GM18520 (cell line): ENCODE results near the gene CD28.
A peak's percentile ranks its signal among the peaks of the same experiment; 100 is the strongest.
"Not testable (repeated sequence)": the region's sequence is repeated elsewhere in the genome, so short reads cannot be mapped to it uniquely, and the experiment has no call there.

ENCODE experiments used
- ATAC-seq: cut with Tn5 transposase; IDR thresholded peaks from one replicate; pipeline ENCODE4 v1.9.1; 2021; ENCODE audit not compliant: unreplicated experiment

CD28 gene

DNA sequence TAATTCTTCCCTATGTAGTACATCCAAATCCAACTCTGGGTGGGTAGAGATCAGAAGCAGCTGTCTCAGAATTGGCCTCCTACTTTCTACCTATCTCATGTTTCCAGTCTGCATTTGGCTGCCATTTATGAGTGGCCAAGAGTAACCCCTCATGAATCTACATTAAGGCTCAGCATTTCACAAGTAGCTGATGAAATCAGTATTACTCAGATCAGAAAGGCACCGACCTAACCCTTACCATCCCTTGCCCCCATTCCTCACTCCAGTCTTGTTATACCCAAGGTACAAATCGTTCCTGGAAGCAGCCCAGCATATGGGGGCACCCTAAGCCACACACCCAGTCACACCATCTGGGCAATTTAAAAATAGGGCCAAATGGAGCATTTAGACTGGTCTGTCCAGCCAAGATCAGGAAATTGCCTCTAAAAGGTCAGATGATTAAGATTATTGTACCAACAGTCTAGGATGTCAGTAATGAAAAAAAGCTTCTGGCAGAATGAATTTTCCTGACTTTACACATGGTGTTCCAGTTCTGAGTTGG, 37.1 kb downstream of the CD28 start:
- ATAC-seq = no peak

DNA sequence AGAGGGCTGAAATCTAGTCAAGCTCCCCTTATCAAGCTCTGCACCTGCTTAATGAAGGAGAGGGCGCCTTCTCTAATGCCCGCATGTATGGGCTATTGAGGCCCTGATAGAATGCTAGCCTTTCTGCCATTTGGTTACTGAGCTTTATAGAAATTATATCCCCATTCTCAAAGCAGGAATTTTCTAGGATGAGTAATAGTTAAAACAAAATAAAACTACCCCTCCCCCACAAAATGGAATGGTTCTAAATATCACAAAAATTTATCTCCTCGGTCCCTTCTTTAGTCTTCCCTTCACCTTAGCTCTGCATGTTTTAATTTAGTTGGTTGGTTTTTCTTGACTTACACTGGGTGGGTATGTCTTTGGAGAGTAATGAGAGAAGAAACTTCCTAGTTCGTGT, 37.7 kb downstream of the CD28 start:
- no peak for ATAC-seq

DNA sequence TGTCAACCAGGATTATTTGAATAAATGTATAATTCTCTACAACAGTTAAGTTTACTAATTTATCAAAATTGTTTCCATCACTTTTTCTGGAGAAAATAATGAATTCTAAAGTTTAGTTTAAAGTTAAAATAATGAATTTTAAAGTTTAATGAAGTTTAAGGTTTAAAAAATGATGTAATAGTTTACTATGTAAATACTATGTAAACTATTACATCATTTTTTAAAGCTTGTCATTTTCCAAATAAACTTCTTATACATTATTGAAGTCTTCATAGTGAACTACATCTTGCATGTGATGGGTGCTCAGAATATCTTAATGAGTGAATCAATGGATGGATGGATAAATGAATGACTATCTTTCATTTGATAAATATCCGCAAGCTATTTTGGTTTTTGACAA, 38.8 kb downstream of the CD28 start:
- no peak for ATAC-seq

DNA sequence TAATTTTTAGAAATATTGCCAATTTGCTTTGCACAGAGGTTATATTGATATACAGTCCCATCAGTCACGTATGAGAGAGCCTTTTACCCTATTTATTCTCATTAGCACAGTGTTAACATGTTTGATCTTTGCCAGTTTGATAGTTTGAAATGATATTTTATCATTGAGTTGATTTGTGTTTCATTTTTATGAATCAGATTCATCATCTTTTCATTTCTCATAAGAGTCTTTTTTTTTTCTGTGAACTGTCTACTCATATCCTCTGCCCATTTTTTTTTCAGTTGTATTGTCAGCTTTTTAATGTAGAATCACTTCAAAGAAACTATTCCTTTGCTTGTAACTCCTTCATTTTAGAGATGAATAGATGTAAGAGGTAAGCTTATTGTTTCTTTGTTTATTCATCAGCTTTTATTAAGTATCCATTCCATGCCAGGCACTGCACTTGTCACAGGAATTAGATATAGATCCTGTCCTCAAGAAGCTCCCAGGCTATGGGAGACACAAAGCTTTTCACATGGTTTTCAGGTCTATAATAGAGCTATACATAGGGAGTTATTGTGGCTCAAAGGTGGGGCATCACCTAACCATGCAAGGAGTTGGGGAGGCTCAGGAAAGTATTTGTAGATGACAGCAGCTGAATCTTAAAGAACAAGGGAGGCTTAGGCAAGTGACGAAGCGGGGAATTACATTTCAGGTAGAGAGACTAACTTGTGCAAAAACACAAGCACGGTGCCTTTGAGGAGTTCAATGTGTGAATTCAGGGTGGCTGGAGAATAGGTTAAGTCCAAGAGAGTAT, 42.1 kb downstream of the CD28 start:
- ATAC-seq = no peak

DNA sequence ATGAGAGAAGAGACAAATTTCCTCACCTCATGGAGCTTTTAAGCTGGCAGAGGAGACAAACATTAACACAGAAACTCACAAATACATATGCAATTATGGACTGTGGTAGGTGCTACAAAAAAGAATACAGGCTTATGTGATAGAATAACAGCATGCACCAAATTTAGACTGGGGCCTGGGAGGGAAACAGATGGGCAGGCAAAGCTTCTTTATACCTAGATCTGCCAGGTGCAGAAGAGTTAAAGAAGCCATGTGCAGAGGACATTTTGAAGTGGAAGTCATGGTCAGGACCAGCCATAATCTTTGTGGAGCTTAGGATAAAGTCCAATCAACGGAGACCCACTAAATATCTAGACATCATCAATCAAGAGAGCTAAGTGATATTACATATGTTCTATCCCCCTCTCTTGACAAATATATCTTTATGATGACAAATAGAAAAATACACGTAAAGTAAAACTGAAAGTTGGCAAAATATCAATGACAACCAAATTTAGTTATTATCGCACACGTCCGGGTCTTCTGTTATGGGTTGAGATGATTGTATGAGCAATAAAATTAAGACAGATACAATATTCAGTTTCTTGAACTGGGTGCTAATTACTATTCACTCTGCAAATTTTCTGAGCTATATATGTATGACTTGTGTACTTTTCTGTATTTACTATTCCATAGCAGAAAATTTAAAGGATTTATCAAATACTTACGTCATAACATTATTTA, 44.1 kb downstream of the CD28 start:
- ATAC-seq = no peak

DNA sequence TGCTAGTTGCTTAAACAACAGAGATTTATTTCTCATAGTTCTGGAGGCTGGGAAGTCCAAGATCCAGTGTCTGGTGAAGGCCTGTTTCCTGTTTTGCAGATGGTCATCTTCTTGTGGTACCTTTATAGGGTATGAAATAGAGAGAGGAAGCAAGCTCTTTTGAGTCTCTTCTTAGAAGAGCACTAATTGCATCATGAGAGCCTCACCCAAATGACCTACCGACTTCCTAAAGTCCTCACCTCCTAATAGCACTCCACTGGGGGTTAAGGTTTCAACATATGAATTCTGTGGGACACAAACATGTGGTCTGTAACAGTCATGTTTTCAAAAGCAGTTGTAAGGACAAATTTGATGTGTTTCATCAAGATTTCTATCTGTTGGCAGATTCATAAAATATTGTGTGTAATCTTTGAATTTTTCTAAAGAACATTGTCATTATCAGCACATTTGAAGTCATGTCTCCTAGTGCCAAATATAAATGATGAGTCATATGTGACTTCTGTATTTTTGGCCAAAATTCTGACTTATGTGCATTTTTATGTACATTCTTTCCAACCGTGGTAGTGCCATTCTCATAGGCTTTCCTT, 45.3 kb downstream of the CD28 start:
- ATAC-seq = no peak

DNA sequence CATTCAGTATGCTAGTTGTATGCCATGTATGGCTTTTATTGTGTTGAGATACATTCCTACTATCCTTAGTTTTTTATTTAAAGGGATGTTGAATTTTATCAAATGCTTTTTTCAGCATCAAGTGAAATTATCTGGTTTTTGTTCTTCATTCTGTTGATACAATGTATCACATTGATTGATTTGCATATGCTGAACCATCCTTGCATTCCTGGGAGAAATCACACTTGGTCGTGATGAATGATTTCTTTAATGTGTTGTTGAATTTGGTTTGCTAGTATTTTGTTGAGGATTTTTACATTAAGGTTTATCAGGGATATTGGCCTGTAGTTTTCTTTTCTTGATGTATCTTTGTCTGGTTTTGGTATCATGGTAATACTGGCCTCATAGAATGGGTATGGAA, 49.7 kb downstream of the CD28 start:
- ATAC-seq = no peak

DNA sequence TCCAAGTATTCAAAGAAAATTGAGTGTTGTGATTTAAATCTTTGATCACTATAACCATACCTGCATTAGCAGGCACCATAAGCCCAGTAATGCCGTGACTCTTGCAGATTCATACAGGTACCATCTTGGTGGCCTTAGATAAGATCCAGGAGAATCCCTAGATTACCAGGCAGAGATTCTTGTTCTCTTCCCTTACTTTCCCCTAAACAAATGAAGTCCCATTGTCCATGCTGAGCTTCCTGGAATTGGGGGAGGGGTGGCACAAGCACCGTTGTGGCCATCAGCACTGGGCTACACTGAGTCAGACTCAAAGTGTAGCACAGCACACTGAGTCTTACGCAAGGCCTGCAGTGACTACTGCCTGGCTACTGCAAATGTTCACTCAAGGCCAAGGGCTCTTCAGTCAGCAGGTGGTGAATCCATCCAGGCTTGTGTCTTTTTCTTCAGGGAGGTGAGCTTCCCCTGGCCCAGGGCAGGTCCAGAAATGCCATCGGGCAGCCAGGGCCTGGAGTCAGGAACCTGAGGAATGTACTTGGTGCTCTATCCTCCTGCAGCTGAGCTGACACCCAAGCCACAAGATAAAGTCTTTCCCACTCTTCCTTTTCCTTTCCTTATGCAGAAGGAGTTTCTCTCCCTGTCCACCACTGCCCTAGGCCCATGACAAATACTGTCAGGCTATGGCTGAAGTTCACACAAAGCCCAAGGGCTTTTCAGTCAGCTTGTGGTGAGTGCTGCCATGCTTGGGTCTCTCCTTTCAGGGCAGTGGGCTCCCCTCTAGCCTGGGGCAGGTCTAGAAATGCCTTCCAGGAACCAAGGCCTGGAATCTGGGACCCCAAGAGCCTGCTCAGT, 52.6 kb downstream of the CD28 start:
- no peak for ATAC-seq

DNA sequence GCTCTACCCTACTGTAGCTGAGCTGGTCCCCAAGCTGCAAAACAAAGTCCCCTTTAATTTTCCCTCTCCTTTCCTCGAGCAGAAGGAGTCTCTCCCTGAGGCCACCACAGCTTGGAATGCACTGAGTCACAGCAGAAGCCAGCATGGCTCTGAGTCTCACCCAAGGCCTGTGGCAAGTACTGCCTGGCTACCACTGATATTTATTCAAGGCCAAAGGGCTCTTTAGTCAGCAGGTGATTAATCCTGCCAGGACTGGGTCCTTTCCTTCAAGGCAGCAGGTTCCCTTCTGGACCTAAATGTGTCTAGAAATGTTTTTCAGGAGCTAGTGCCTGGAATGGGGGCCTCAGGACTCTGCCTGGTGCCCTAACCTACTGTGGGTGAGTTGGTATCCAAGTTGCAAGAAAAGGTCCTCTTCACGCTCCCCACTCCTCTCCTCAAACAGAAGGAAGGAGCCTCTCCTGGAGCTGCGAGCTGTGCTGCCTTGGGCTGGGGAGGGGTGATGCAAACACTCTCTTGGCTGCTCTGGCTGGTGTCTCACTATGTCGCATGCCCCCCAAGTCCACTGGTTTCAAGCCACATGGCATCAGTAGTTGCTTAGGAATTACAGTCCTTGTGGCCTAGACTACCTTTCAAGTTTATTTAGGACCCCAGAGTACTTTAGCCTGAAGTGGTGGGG, 53.4 kb downstream of the CD28 start:
- no peak for ATAC-seq

DNA sequence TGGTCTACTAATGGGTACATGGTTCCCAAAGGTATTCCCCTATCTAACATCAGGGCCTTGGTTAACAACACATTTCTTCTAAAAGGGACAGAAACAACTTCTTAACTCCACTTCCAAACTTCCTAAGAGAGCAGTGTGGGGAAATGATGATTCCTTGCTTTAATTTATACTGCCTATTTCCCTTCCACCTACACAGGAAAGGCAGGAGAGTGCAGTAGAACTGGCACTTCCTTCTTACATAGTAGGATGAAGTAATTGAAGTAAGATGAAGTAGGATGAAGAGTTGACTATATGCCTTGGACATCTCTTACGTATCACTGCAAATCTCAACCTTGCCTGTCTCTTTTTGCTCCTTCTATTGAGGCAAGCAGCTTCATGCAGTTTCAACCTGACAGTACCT, 54.7 kb downstream of the CD28 start:
- no peak for ATAC-seq

DNA sequence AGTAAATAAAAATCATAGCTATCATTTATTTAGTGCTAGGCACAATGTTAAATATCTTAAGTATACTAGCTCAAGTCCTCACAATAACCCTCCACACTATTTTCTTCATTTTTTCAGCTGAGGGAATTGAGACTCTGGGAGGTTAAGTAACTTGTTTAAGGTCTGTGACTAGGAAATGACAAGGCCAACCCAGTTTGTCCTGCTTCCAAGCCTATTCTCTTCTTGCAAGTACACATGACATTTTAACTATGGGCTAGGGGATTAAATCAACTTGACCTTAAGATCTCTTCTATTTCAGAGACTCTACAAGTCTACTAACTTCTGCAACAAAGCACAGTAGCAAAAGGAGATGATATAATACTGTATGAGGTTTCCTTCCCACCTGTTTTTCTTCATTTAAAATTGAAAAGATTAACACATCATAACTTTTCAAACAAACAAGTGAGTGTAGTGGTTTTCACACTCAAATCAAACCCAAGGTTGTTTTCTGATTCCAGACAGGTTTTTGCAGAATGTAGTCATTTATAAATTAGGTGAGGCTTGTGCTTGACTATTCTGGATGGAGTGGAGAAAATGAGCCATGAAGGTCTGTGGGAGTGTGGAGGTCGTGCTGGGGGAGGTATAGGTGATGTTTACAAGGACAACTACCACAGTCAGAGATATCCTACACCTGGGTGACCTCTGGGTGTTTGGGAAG, 57.0 kb downstream of the CD28 start:
- ATAC-seq = no peak

DNA sequence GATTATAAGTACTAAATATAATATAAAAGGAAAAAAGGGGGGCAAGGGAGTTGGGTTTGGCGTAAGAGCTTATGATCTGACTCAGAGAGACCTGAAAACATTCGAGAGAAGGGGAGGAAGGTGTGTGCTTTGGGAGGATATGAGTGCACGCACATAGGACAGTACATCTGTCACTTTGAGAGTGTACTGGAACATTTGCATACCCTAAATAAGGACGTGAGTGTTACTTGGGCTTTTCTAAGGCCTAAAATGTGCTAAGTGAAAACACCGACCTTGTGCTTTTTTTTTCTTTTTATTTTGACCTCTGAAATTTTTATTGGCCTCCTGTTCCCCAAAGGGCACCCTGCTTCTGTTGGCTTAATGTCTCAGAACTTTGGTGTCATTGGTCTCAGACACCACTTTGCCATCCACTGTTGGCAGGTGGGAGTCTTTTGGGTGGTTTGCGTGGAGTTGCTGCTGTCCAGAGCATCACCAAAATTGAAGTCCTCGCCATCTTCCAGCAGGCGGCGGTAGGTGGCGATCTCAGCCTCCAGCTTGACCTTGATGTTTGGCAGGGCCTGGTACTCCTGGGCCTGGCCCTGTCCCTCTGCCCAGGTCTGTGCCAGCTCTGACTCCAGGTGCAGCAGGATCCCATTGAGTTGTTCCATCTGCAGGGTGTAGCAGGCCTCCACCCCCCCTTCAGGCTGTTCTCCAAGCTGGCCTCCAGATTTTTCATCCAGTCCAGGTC, 57.7 kb downstream of the CD28 start:
- peak; percentile 68 for ATAC-seq

DNA sequence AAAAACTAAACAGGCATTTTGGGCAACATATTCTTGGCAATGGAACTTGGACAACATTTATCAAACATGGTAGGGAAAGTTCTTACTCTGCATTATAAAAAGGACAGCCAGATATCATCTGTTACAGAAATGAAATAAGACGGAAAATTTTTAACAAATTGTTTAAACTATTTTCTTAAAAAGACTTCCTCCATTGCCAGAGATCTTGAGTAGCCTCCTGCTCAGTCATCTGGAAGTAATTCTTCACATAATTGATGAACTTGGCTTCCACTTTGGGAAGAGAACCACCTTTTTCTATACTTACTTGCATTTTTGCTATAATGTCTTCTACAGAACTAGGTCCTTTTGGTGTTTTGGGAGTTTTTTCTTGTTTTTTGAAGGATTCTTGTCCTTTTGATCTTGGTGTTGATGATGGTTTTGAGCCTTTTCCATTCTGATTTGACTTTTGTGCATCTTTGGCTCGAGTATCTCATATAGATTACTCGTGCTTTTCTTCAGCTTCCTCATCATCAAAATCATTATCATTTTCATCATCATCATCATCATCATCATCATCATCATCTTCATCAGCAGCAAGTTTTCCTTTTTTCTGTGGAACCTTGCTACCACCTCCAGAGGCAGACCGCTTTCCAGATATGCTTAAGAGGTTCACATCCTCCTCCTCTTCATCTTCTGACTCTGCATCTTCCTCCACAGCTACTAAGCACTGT, 66.2 kb downstream of the CD28 start:
- no peak for ATAC-seq

DNA sequence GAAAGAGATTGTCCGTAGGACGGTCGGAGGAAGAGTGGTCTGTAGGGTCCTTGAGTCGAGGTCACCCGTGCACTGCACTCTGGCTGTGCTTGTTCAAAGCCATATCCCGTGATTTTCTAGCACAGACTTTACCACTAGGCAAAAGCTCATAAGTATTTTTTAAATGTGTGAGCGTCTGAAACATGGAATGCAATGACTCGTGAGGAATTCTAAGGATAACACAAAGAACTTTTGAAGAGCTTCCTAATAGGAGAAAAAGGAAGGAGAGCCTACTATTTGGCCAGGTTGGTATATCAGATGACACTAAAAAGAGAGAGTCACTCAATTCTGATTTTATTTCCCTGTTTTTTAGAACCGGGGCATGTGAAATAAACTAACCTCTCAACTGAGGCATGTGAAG, 68.3 kb downstream of the CD28 start:
- ATAC-seq = no peak

DNA sequence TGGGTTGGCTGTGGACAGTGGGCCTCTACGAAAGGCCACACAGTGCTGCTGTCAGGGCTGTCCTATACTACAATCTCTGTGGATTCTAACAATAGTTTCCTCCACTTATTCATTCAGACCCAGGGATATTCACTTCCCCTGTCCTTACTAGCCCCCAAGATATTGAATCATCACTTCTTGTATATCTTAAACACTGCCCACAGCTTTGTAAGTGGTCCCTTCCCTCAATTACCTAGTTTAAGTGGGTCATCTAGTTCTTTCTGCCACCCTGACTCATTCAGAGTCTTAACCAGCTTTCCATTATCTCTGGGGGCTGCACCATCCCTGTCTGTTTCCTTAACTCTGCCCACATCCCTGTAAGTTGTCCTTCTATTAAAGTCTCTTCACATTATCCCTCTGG, 69.2 kb downstream of the CD28 start:
- ATAC-seq = no peak

DNA sequence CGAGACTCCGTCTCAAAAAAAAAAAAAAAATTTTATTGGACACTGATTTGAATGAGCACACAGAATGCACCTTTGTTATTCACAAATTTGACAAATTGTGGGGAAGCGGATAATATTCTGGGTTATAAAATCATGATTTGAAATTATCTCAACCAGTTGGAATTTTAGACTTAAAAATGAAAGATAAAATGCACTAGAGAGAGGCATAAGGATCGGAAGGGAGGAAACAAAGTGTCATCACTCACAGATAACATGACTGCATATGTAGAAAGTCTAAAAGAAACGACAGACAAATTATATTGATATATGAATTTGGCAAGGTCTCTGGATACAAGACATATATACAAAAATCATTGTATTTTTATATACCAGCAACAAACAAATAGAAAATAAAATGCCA, 70.6 kb downstream of the CD28 start:
- ATAC-seq = no peak

DNA sequence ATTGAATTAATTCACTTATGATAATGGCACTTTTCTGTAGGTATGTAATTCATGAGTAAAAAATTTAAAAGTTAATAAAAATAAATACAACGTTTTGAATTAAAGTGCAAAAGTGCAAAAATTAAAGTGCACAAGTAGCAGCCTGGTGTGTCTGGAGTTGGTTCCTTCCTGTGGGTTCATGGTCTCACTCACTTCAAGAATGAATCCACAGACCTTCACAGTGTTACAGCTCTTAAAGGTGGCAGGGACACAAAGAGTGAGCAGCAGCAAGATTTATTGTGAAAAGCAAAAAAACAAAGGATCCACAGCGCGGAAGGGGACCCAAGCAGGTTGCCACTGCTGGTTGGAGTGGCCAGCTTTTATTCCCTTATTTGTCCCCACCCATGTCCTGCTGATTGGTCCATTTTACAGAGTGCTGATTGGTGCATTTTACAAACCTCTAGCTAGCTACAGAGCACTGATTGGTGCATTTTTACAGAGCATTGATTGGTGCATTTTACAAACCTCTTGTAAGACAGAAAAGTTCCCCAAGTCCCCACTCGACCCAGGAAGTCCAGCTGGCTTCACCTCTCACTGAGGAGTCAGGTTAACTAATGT, 73.1 kb downstream of the CD28 start:
- not testable (repeated sequence) for ATAC-seq

DNA sequence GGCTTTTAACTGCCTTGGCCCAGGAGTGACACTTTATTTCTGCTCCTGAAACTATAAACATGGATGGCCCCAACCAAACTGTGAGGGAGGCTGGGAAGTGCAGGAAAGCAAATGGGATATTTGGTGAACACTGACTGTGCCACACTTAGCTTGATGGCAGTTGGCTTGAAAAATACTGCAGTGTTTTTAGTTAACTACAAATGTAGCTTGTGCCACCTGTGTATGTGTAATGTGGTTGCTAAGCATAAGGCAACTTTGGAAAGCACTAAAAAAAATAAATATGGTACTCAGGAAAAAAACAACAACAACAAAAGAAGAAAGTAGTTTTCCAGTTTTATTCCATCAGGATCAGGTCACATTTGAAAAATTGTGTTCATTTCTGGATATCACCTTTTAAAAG, 73.8 kb downstream of the CD28 start:
- ATAC-seq = no peak
